PFSK-1 (cell line): Measurements from ENCODE around the gene HOXA6.

Source experiments
- FOXP2 ChIP-seq: optimal IDR thresholded peaks from 2 replicates; pipeline ENCODE3; 2011; ENCODE audit warnings: borderline replicate concordance, control low read depth, inconsistent platforms; ENCODE audit not compliant: insufficient read depth; ENCODE audit errors: extremely low read length, extremely low read depth
- POLR2AphosphoS5 ChIP-seq: IDR thresholded peaks from 2 replicates; pipeline ENCODE4 v1.6.1; 2012; ENCODE audit warnings: low read depth, mild to moderate bottlenecking, control low read depth, low read length, moderate library complexity
- REST ChIP-seq, 2 experiments: IDR thresholded peaks; 2 replicates each; pipeline versions ENCODE4 v1.6.1 to v1.8.0; 2011 to 2012; ENCODE audit warnings: low read depth in 2 of 2, low read length in 2 of 2, control low read depth in 1 of 2, inconsistent platforms in 1 of 2, mild to moderate bottlenecking in 1 of 2, moderate library complexity in 1 of 2; ENCODE audit not compliant: insufficient read depth in 1 of 2
- SIN3A ChIP-seq: IDR thresholded peaks from 2 replicates; pipeline ENCODE4 v1.6.1; 2012; ENCODE audit warnings: mild to moderate bottlenecking, low read length, moderate library complexity, borderline replicate concordance; ENCODE audit not compliant: insufficient read depth
- TAF1 ChIP-seq: IDR thresholded peaks from 2 replicates; pipeline ENCODE4 v1.6.1; 2012; ENCODE audit warnings: low read length, control low read depth, borderline replicate concordance; ENCODE audit not compliant: insufficient read depth

Gene HOXA6

GRCh38 chr7:27107391-27108381, 39.9 kb downstream of the HOXA6 start:
- no peak for TF ChIP-seq POLR2AphosphoS5
- no peak for TF ChIP-seq TAF1
- no peak for TF ChIP-seq SIN3A
- TF ChIP-seq REST (IDR thresholded peaks at IDR 0.05; ENCODE audit: insufficient read depth in 1 of 2, low read depth in 2 of 2, low read length in 2 of 2) = no peak
- TF ChIP-seq FOXP2 = no peak

- TF ChIP-seq SIN3A (no peak), POLR2AphosphoS5 (no peak), REST (IDR thresholded peaks at IDR 0.05; ENCODE audit: insufficient read depth in 1 of 2, low read depth in 2 of 2, low read length in 2 of 2) (no peak), TAF1 (no peak), FOXP2 (no peak)
These were observed 40.7 kb downstream of the HOXA6 start for GRCh38 chr7:27106901-27107240.

GRCh38 chr7:27106181-27106900, 41.2 kb downstream of the HOXA6 start:
- TF ChIP-seq POLR2AphosphoS5 = no peak
- TF ChIP-seq TAF1 = no peak
- no peak for TF ChIP-seq SIN3A
- TF ChIP-seq FOXP2 = no peak
- TF ChIP-seq REST (IDR thresholded peaks at IDR 0.05; ENCODE audit: insufficient read depth in 1 of 2, low read depth in 2 of 2, low read length in 2 of 2) = no peak

GRCh38 chr7:27105301-27106031, 42.1 kb downstream of the HOXA6 start:
- TF ChIP-seq TAF1 (no peak), POLR2AphosphoS5 (no peak), REST (IDR thresholded peaks at IDR 0.05; ENCODE audit: insufficient read depth in 1 of 2, low read depth in 2 of 2, low read length in 2 of 2) (no peak), SIN3A (no peak), FOXP2 (no peak)
